ENCODE results near the gene ARHGAP4.

ARHGAP4 gene

DNA sequence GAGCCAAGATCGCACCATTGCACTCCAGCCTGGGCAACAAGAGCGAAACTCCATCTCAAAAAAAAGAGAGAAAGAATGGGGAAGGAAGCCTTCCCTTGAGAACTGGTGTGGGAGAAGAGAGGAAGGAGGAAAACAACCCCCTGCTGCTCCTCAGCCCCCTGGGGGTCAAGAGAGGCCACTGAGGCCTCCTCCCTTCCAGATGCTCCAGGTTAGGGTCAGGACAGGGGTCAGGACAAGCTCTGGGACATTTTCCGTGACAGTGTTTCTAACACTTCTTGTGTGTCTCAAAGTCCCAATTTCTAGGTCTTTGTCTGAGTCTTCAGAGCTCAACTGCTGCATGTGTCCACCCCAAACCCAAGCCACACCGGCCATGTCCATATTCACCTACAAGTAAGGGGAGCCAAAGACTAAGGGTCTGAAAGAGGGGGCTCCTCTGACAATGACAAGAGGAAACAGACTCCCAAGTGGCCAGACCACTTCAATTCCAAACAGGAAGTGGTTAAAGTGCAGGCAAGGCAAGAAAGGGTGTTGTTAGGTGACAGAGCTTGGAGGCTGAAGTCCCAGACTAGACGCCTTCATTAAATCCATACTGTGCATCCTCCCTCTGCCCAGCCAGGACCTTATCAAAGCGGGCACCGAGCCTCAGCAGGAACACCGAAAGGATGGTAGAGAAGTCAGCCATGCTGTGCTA lies 48.3 kb downstream of the ARHGAP4 start:
- no peak overlapping the region for H3K9ac ChIP-seq (ENCODE audit: insufficient read length)
- H3K4me3 ChIP-seq, result no peak overlapping the region
- no peaks in the 10 kb centered on the region for H3K9me3 ChIP-seq (ENCODE audit: low read depth, low read length)
- no peak overlapping the region for H3K27ac ChIP-seq
- H3K36me3 ChIP-seq (ENCODE audit: insufficient read depth, low read length), result no peaks in the 10 kb centered on the region
- no peak for DNase-seq (ENCODE audit: low read depth, low spot score)
- TF ChIP-seq EZH2 (IDR thresholded peaks at IDR 0.05) (no peak), POLR2AphosphoS5 (IDR thresholded peaks at IDR 0.05; ENCODE audit: borderline replicate concordance, low read depth, low read length) (no peak), FOXP2 (optimal IDR thresholded peaks at IDR 0.05; ENCODE audit: control extremely low read depth, extremely low read length, insufficient read depth) (no peak)

GRCh38 chrX:153876112-153876491 lies 50.0 kb downstream of the ARHGAP4 start:
- TF ChIP-seq POLR2AphosphoS5 (IDR thresholded peaks at IDR 0.05; ENCODE audit: borderline replicate concordance, low read depth, low read length) (no peak), EZH2 (IDR thresholded peaks at IDR 0.05) (no peak)
- no peak overlapping the region for H3K27ac ChIP-seq
- no peak overlapping the region for H3K4me3 ChIP-seq
- no peak for DNase-seq (ENCODE audit: low read depth, low spot score)
- H3K9ac ChIP-seq (ENCODE audit: insufficient read length), result no peak overlapping the region
- H3K9me3 ChIP-seq (ENCODE audit: low read depth, low read length), result no peaks in the 10 kb centered on the region
- no peaks in the 10 kb centered on the region for H3K36me3 ChIP-seq (ENCODE audit: insufficient read depth, low read length)

- Histone ChIP-seq H3K27ac (no peak overlapping the region), H3K9ac (ENCODE audit: insufficient read length) (no peak overlapping the region), H3K9me3 (ENCODE audit: low read depth, low read length) (no peaks in the 10 kb centered on the region), H3K4me3 (no peak overlapping the region), H3K36me3 (ENCODE audit: insufficient read depth, low read length) (no peaks in the 10 kb centered on the region)
- TF ChIP-seq EZH2 (IDR thresholded peaks at IDR 0.05) (no peak), POLR2AphosphoS5 (IDR thresholded peaks at IDR 0.05; ENCODE audit: borderline replicate concordance, low read depth, low read length) (peak; percentile 38; the same call in 1 of the 2 replicates)
- DNase-seq (ENCODE audit: low read depth, low spot score), result no peak
Measured at GRCh38 chrX:153875391-153876111, 50.5 kb downstream of the ARHGAP4 start.

GRCh38 chrX:153874366-153875125 lies 51.5 kb downstream of the ARHGAP4 start:
- Histone ChIP-seq H3K9ac (ENCODE audit: insufficient read length) (no peak overlapping the region), H3K4me3 (no peak overlapping the region), H3K36me3 (ENCODE audit: insufficient read depth, low read length) (no peaks in the 10 kb centered on the region), H3K9me3 (ENCODE audit: low read depth, low read length) (no peaks in the 10 kb centered on the region), H3K27ac (no peak overlapping the region)
- TF ChIP-seq POLR2AphosphoS5 (IDR thresholded peaks at IDR 0.05; ENCODE audit: borderline replicate concordance, low read depth, low read length), result no peak
- TF ChIP-seq EZH2 (IDR thresholded peaks at IDR 0.05), result no peak
- TF ChIP-seq FOXP2 (optimal IDR thresholded peaks at IDR 0.05; ENCODE audit: control extremely low read depth, extremely low read length, insufficient read depth), result no peak
- DNase-seq (ENCODE audit: low read depth, low spot score), result no peak

DNA sequence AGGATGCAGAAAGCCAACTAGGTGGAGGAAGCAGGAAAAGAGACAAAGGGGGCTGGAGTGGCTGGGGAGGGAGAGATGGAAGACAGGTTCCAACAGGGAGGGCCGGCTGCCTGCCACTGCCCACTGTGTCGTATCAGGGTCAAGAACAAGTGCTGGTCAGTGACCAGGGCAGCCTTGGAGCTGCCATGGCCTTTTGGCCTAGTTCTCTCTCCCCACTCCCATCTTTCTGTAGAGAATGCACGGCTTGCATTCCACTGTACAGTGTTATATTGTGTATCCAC lies 52.0 kb downstream of the ARHGAP4 start:
- no peak overlapping the region for H3K27ac ChIP-seq
- H3K4me3 ChIP-seq, result no peak overlapping the region
- no peaks in the 10 kb centered on the region for H3K9me3 ChIP-seq (ENCODE audit: low read depth, low read length)
- no peak for DNase-seq (ENCODE audit: low read depth, low spot score)
- no peaks in the 10 kb centered on the region for H3K36me3 ChIP-seq (ENCODE audit: insufficient read depth, low read length)
- no peak overlapping the region for H3K9ac ChIP-seq (ENCODE audit: insufficient read length)
- TF ChIP-seq EZH2 (IDR thresholded peaks at IDR 0.05) (no peak), POLR2AphosphoS5 (IDR thresholded peaks at IDR 0.05; ENCODE audit: borderline replicate concordance, low read depth, low read length) (no peak), FOXP2 (optimal IDR thresholded peaks at IDR 0.05; ENCODE audit: control extremely low read depth, extremely low read length, insufficient read depth) (no peak)

GRCh38 chrX:153873282-153874084 lies 52.6 kb downstream of the ARHGAP4 start:
- DNase-seq (ENCODE audit: low read depth, low spot score), result no peak
- TF ChIP-seq POLR2AphosphoS5 (IDR thresholded peaks at IDR 0.05; ENCODE audit: borderline replicate concordance, low read depth, low read length) (no peak), FOXP2 (optimal IDR thresholded peaks at IDR 0.05; ENCODE audit: control extremely low read depth, extremely low read length, insufficient read depth) (no peak)
- no peak overlapping the region for H3K4me3 ChIP-seq
- H3K36me3 ChIP-seq (ENCODE audit: insufficient read depth, low read length), result no peaks in the 10 kb centered on the region
- H3K9ac ChIP-seq (ENCODE audit: insufficient read length), result no peak overlapping the region
- no peaks in the 10 kb centered on the region for H3K9me3 ChIP-seq (ENCODE audit: low read depth, low read length)
- H3K27ac ChIP-seq, result no peak overlapping the region

- Histone ChIP-seq H3K27ac (no peak overlapping the region), H3K4me3 (no peak overlapping the region), H3K36me3 (ENCODE audit: insufficient read depth, low read length) (no peaks in the 10 kb centered on the region), H3K9ac (ENCODE audit: insufficient read length) (no peak overlapping the region), H3K9me3 (ENCODE audit: low read depth, low read length) (no peaks in the 10 kb centered on the region)
- DNase-seq (ENCODE audit: low read depth, low spot score), result no peak
- TF ChIP-seq POLR2AphosphoS5 (IDR thresholded peaks at IDR 0.05; ENCODE audit: borderline replicate concordance, low read depth, low read length), result no peak
Measured at GRCh38 chrX:153871946-153872878, 53.9 kb downstream of the ARHGAP4 start.
